ENCODE measurements around the gene HDAC1. TPM values are rescaled to one million over a fixed set of nuclear protein-coding genes. Genes with fewer than 3 reads are reported as not detected.

The HDAC1 gene
- total RNA-seq, 3 donors from 2014 or later, result 143 to 208 (median 203) TPM

- ATAC-seq (no peak), DNase-seq (peak in 1 of 3 donors; percentile 13)
- no peak overlapping the region for H3K4me3 ChIP-seq
- intact Hi-C loops (cut with DNase I, micrococcal nuclease), result no loop called here
- peaks cover 3% of the 10 kb centered on the region for H3K36me3 ChIP-seq (ENCODE audit: low read depth)
- H3K4me1 ChIP-seq (ENCODE audit: low read depth), result peaks cover 17% of the 10 kb centered on the region
- no peak for TF ChIP-seq CTCF (IDR thresholded peaks at IDR 0.05)
- no peaks in the 10 kb centered on the region for H3K9me3 ChIP-seq
Observed at GRCh38 chr1:32365445-32365844, 73.6 kb downstream of the HDAC1 start.

- no peak for TF ChIP-seq CTCF (IDR thresholded peaks at IDR 0.05)
- Histone ChIP-seq H3K4me3 (no peak overlapping the region), H3K9me3 (no peaks in the 10 kb centered on the region), H3K36me3 (ENCODE audit: low read depth) (peaks cover 3% of the 10 kb centered on the region), H3K4me1 (ENCODE audit: low read depth) (no peaks in the 10 kb centered on the region)
- intact Hi-C loops (cut with DNase I, micrococcal nuclease), result no loop called here
- ATAC-seq, result no peak
- no peak for DNase-seq
Observed at GRCh38 chr1:32367912-32368635, 76.2 kb downstream of the HDAC1 start.

GRCh38 chr1:32372149-32372756 is 80.4 kb downstream of the HDAC1 start:
- TF ChIP-seq CTCF (IDR thresholded peaks at IDR 0.05), result no peak
- DNase-seq (no peak), ATAC-seq (peak; percentile 55)
- H3K9me3 ChIP-seq, result no peaks in the 10 kb centered on the region
- no peaks in the 10 kb centered on the region for H3K4me1 ChIP-seq (ENCODE audit: low read depth)
- peaks cover 14% of the 10 kb centered on the region for H3K36me3 ChIP-seq (ENCODE audit: low read depth)
- H3K4me3 ChIP-seq, result no peak overlapping the region
- intact Hi-C loops (cut with DNase I, micrococcal nuclease), result no loop called here

GRCh38 chr1:32373996-32374592 is 82.2 kb downstream of the HDAC1 start:
- TF ChIP-seq CTCF (IDR thresholded peaks at IDR 0.05), result no peak
- ATAC-seq (no peak), DNase-seq (no peak)
- intact Hi-C loops (cut with DNase I, micrococcal nuclease), result no loop called here
- Histone ChIP-seq H3K9me3 (no peaks in the 10 kb centered on the region), H3K4me3 (no peak overlapping the region), H3K4me1 (ENCODE audit: low read depth) (no peaks in the 10 kb centered on the region), H3K36me3 (ENCODE audit: low read depth) (peaks cover 30% of the 10 kb centered on the region)

- Histone ChIP-seq H3K4me3 (no peak overlapping the region), H3K4me1 (ENCODE audit: low read depth) (no peaks in the 10 kb centered on the region), H3K9me3 (no peaks in the 10 kb centered on the region), H3K36me3 (ENCODE audit: low read depth) (peaks cover 34% of the 10 kb centered on the region)
- no peak for TF ChIP-seq CTCF (IDR thresholded peaks at IDR 0.05)
- DNase-seq (no peak), ATAC-seq (no peak)
- intact Hi-C loops (cut with DNase I, micrococcal nuclease), result no loop called here
Observed at GRCh38 chr1:32376199-32376598, 84.3 kb downstream of the HDAC1 start.
